ENCODE measurements around the gene LYZL4. TPM values are rescaled to one million over a fixed set of nuclear protein-coding genes. Genes with fewer than 3 reads are reported as not detected.

LYZL4 gene
- total RNA-seq, 4 donors from 2014 or later = not detected

DNA sequence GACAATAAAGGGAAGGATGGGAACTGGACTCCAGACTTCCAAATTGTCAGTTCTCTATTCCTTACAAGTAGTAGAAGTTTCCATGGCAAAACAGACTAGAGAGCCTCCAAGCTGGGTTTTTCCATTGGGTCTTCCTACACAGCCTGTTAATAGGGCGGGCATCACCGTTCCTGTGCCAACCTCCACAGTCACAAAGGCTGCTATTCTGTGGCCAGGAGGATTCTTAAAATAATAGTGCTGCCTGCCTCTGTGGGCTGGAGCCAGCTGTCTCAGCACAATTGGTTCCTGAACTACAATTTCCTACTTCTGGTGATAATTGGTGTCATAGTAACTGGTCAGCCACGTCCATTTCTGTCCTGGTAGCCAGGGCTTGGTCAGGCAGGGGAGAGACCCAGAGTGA lies 38.6 kb downstream of the LYZL4 start:
- Histone ChIP-seq H3K9me3 (no peaks in the 10 kb centered on the region), H3K27me3 (no peaks in the 10 kb centered on the region), H3K4me1 (peaks cover 7% of the 10 kb centered on the region), H3K27ac (no peak overlapping the region), H3K4me3 (no peak overlapping the region), H3K36me3 (no peaks in the 10 kb centered on the region)
- no peak for TF ChIP-seq POLR2A (IDR thresholded peaks at IDR 0.05)
- no peak for TF ChIP-seq EP300 (IDR thresholded peaks at IDR 0.05)
- no peak for TF ChIP-seq POLR2AphosphoS5 (IDR thresholded peaks at IDR 0.05)
- TF ChIP-seq, protein P1, sequence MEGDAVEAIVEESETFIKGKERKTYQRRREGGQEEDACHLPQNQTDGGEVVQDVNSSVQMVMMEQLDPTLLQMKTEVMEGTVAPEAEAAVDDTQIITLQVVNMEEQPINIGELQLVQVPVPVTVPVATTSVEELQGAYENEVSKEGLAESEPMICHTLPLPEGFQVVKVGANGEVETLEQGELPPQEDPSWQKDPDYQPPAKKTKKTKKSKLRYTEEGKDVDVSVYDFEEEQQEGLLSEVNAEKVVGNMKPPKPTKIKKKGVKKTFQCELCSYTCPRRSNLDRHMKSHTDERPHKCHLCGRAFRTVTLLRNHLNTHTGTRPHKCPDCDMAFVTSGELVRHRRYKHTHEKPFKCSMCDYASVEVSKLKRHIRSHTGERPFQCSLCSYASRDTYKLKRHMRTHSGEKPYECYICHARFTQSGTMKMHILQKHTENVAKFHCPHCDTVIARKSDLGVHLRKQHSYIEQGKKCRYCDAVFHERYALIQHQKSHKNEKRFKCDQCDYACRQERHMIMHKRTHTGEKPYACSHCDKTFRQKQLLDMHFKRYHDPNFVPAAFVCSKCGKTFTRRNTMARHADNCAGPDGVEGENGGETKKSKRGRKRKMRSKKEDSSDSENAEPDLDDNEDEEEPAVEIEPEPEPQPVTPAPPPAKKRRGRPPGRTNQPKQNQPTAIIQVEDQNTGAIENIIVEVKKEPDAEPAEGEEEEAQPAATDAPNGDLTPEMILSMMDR (IDR thresholded peaks at IDR 0.05) = no peak
- WGBS = 64% methylated on average over 3 of the region's 3 CpGs
- DNase-seq (ENCODE audit: low spot score in 2 of 2) = no peak

GRCh38 chr3:42369832-42370231 lies 40.6 kb downstream of the LYZL4 start:
- no peak for TF ChIP-seq EP300 (IDR thresholded peaks at IDR 0.05)
- TF ChIP-seq POLR2AphosphoS5 (IDR thresholded peaks at IDR 0.05) = no peak
- TF ChIP-seq, protein P1 (IDR thresholded peaks at IDR 0.05) = no peak
- no peak for TF ChIP-seq POLR2A (IDR thresholded peaks at IDR 0.05)
- Histone ChIP-seq H3K27me3 (no peaks in the 10 kb centered on the region), H3K27ac (no peak overlapping the region), H3K4me3 (no peak overlapping the region), H3K9me3 (no peaks in the 10 kb centered on the region), H3K4me1 (no peaks in the 10 kb centered on the region), H3K36me3 (no peaks in the 10 kb centered on the region)
- 49% methylated on average over 4 of the region's 4 CpGs for WGBS
- DNase-seq (ENCODE audit: low spot score in 2 of 2) = no peak

DNA sequence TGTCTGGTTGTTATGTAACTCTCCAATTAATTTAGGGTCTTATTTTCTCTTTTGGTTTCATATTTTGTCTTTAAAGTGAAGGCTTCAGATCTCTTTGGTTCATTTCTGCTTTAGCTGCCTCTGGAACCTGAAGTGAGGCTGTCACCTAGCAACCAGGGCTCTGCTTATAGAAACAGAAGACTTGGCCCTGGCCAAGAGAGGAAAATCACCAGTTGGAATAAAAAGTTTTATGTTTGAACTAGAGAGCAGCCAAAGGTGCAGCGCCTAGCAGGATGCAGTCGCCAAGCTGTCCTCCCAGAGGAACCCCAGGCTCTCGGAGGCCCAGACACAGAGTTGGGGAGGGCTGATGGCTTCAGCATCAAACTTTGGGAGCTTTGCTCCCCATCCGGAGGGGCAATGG lies 41.1 kb downstream of the LYZL4 start:
- TF ChIP-seq POLR2AphosphoS5 (IDR thresholded peaks at IDR 0.05) = no peak
- TF ChIP-seq EP300 (IDR thresholded peaks at IDR 0.05) = no peak
- WGBS = 17% methylated on average over 2 of the region's 4 CpGs
- DNase-seq (ENCODE audit: low spot score in 2 of 2) = peak in 1 of 2 donors; percentile 54
- Histone ChIP-seq H3K9me3 (no peaks in the 10 kb centered on the region), H3K27me3 (no peaks in the 10 kb centered on the region), H3K36me3 (no peaks in the 10 kb centered on the region), H3K27ac (no peak overlapping the region), H3K4me1 (no peaks in the 10 kb centered on the region), H3K4me3 (no peak overlapping the region)

DNA sequence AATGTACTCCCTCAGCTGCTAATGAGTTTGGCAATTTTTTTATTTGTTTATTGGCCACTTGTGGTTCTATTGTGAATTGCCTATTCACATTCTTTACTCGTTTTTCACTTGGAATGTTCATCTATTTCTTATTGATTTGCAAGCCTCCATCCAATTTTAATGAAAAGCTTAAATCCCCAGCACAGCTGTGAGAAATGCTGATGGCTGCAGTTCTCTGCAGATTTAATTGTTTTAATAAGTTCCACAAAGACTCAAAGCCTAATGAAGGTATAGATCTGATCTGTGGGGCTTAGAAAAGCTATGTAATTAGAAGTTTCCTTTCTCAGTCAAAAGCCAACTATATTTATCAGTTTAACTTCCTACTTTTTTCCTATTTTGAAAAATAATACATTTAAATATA lies 41.5 kb downstream of the LYZL4 start:
- no peak for DNase-seq (ENCODE audit: low spot score in 2 of 2)
- Histone ChIP-seq H3K4me3 (no peak overlapping the region), H3K4me1 (no peaks in the 10 kb centered on the region), H3K36me3 (no peaks in the 10 kb centered on the region), H3K9me3 (no peaks in the 10 kb centered on the region), H3K27me3 (no peaks in the 10 kb centered on the region), H3K27ac (no peak overlapping the region)
- TF ChIP-seq, protein P1 (IDR thresholded peaks at IDR 0.05) = no peak
- 10% methylated on average over 1 of the region's 1 CpG for WGBS

DNA sequence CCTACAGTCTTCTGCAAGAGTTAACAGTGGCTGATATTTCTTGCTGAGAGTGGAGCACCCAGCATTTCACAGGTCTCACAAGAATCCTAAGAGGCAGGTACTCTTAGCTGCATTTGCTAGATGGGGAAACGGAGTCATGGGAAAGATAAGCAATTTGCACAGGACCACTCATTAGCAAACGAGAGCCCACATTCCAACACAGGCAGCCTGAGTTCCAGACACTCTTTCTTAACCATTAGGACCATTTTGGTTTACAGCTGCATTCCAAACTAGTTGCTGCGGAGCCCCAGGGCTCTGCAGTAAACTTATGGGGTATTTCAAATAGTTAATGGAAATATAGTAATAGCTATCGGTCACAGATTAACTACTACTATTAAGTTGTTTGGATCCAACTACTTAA lies 42.5 kb downstream of the LYZL4 start:
- TF ChIP-seq POLR2AphosphoS5 (IDR thresholded peaks at IDR 0.05) = no peak
- TF ChIP-seq, protein P1 (IDR thresholded peaks at IDR 0.05) = no peak
- no peaks in the 10 kb centered on the region for H3K4me1 ChIP-seq
- DNase-seq (ENCODE audit: low spot score in 2 of 2) = peak in 1 of 2 donors; percentile 21
- WGBS = 67% methylated on average over 4 of the region's 4 CpGs
- H3K4me3 ChIP-seq = no peak overlapping the region
- H3K27ac ChIP-seq = no peak overlapping the region
- H3K36me3 ChIP-seq = no peaks in the 10 kb centered on the region
- no peaks in the 10 kb centered on the region for H3K27me3 ChIP-seq
- no peaks in the 10 kb centered on the region for H3K9me3 ChIP-seq

- H3K9me3 ChIP-seq = no peaks in the 10 kb centered on the region
- no peaks in the 10 kb centered on the region for H3K27me3 ChIP-seq
- H3K4me1 ChIP-seq = no peaks in the 10 kb centered on the region
- WGBS = 71% methylated on average over 3 of the region's 3 CpGs
- H3K27ac ChIP-seq = no peak overlapping the region
- no peaks in the 10 kb centered on the region for H3K36me3 ChIP-seq
- H3K4me3 ChIP-seq = no peak overlapping the region
- TF ChIP-seq EP300 (IDR thresholded peaks at IDR 0.05) (no peak), POLR2AphosphoS5 (IDR thresholded peaks at IDR 0.05) (no peak), POLR2A (IDR thresholded peaks at IDR 0.05) (no peak)
- TF ChIP-seq, protein P1 (IDR thresholded peaks at IDR 0.05) = no peak
- DNase-seq (ENCODE audit: low spot score in 2 of 2) = peak in 1 of 2 donors; percentile 21
Observed at GRCh38 chr3:42366550-42366949, 43.9 kb downstream of the LYZL4 start.
